Erythroblast (primary cell): ENCODE data around the gene ORC2.

Source experiments
- GATA1 ChIP-seq: IDR thresholded peaks from 2 replicates; pipeline ENCODE4 v1.6.1; 2011; ENCODE audit warnings: low read depth, mild to moderate bottlenecking, control low read depth, low read length, moderate library complexity
- POLR2A ChIP-seq: IDR thresholded peaks from 2 replicates; pipeline ENCODE4 v1.6.1; 2011; ENCODE audit warnings: mild to moderate bottlenecking, low read length

DNA sequence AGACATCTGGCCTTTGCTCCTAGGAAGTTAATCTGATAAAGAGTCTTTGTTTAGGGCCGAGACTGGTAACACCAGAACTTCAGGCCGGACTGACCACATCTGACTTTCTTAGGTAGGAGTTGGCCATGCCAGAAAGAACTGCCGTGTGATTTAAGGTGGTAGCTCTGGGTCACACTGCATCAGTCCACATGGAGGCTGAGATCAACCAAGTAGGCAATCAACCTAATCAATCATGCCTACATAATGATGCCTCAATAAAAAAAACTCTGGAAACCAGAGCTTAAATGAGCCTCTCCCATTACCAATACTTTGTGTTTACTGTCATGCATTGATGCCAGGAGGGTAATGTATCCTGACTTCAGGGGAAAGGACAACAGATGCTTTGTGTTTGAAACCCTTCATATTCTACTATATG is 44.1 kb upstream of the ORC2 start:
- no peak for TF ChIP-seq POLR2A
- TF ChIP-seq GATA1 = no peak
